GM18858 (cell line): ENCODE measurements around the gene RNF150.

Experiments used
- ATAC-seq: cut with Tn5 transposase; IDR thresholded peaks from one replicate; pipeline ENCODE4 v1.9.1; 2021; ENCODE audit not compliant: unreplicated experiment

RNF150 gene

DNA sequence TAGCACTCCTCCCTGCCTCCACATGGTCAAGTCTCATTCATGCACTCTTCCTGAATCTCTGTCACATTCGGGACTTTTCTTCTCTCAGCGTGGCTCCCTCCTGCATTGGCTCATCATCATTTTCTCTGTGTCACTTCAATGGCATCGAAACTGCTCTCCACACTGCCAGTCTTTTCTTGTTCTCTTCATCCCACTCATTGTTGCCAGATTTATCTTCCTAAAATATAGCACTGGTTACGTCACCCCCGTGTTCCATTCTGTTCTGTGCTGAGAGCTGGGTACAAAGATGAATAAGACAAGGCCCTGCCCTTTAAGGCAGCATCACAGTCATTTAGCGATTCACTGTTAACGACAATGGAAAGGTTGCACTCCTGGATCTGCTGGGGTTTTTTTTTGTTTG, 202.7 kb downstream of the RNF150 start:
- ATAC-seq, result no peak

DNA sequence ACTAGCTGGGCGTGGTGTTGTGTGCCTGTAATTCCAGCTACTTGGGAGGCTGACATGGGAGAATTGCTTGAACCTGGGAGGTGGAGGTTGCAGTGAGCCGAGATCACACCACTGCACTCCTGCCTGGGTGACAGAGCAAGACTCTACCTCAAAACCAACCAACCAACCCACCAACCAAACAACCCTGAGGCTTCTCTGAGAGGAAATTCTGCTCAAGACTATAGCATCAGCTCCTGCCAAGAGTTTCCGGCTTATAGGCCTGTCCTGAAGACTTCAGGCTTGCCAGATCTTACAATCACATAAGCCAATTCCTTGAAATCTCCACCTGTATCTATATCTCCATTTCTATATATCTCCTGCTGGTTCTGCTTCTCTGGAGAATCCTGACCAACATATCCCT, 203.3 kb downstream of the RNF150 start:
- no peak for ATAC-seq

DNA sequence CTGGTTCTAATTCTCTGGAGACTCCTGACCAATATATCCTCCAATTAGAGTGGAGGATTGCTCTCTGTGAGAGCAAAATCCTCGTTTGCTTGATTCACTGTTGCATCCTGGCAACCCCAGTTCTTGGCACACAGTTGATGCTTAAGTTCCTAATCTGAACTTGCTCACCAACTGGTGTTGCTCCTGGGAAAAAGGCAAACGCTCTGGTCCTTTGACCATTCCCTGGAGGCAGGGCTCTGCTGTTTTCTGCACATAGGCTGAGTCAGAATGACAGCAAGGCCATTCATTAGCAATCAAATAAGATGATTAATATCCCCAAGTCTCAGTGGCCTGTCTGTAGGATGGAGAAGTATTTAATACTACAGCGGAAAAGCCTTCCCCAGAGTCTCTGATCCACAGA, 204.4 kb downstream of the RNF150 start:
- ATAC-seq, result no peak

DNA sequence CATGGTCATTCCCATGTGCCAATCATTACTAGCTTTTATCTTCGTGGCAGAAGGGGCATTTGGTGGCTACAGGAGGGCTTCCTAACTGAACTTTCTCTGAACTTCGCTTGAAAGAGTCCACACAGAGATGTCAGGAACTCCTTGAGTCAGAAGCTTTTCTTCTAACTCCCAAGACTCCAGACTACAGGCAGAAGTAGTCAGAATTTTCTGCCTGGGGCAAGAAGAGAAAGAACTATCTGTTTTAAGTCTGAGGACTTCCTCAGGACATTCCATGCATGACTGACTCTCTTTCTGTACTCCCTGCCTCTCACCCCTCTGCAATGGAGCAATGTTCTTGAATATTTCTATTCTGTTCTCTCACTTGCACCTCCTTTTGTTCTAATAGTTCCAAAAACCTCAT, 206.6 kb downstream of the RNF150 start:
- no peak for ATAC-seq

DNA sequence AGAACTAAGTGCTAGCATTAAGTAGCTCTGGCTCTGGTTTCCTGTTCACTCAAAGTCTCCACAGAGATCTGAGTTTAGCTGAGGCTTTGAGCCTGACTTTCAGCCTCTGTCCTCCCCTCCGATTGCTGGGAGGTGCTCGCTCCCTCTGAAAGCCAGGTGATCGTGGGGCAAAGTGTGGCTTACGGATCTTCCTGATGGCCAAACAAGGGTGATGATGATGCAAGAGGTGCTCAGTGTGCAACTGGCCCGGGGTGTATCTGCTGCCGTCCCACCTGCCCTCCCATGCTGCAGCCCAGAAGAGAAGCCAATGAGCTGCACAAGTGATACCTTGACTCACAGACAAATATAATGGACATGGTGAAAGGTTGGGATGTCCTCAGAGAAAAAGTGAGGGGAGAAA, 207.9 kb downstream of the RNF150 start:
- ATAC-seq, result no peak

DNA sequence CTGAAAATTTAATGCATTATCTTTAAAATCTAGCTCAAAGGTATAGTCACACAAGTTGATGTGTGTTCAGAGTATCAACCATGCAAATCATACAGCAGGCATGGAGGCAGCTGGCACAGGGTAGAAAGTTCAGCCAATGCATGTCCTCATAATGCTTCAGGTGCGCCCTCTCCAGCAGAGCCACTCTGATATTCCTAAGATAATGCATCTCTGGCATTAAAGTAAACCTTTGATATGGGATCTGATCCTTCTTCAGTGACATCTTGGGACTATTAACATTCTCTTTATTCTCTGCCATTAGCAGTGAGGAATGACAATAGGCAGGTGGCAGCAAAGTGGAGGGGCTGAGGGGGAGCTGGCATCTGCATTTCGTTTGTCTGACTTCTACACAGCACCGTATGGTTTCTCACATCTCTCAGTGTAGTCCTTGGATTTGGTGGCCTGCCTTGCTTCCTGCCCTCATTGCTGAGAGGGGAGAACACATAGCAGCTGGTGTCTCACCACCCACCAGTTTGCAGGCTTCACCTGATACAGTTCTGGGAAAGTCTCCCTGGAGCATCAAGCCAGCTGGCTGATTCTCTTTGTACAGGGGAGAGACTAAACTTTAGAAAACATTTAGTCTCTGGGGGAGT, 208.4 kb downstream of the RNF150 start:
- no peak for ATAC-seq

DNA sequence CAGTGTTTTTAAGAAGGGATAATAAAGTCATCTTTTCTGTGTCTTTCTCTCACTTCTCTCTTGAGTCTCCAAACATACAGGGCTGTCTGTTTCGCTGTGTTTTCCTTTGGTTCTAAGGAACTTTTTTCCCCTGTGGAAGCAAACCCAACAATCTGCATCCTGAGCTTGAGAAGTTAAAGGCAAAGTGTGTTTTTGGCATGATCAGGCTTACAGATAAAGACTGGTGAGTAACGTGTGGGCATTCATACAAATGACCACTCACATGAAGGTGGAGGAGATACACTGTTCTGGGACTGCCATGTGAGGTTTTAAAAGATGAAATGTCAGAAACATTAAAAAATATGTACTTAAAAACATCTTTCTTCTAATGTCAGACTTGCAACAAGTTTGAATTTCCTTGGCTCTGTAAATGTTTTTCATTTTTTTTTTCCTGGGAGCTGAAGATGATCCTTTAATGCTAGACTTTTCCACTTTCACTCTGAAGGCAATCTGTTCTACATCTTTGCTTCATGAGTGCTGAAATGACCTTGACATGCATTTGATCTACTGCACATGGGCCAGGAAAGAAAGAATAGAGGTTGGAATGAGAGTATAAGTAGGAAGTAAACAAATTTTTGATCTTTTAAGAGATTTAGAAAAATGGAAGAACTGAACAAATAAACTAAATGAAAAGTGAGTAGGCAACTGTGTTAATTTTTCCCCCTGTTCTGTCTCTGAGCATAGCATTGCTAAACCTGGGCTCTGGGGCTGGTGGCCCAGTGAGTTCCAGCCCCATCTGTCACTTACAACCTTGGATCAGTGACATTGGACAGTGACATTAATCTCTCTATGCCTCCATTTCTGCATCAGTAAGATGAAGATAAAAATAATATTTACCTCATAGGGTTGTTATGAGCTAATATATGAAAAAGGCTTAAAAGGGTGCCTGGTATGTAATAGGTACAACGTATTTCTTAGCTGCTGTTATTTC, 226.0 kb downstream of the RNF150 start:
- no peak for ATAC-seq

DNA sequence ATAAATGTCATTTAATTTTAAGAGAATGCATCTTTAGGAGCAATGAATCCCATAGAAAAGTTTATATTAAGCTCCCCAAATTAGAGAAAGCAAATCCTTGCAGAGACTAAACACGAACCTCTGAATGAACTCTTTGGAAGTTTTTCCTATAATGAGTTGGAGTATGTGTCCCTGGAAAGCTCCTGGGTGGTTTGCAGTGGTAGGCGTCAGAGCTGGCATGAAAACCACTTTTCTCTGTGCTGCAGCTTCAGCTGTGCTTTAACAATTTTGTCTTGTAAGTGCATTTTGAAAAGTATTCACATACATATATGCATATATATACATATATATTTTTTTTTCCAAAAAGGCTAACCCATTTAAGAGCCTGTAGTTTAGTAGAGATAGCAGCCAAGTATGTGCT, 228.4 kb downstream of the RNF150 start:
- ATAC-seq, result no peak

DNA sequence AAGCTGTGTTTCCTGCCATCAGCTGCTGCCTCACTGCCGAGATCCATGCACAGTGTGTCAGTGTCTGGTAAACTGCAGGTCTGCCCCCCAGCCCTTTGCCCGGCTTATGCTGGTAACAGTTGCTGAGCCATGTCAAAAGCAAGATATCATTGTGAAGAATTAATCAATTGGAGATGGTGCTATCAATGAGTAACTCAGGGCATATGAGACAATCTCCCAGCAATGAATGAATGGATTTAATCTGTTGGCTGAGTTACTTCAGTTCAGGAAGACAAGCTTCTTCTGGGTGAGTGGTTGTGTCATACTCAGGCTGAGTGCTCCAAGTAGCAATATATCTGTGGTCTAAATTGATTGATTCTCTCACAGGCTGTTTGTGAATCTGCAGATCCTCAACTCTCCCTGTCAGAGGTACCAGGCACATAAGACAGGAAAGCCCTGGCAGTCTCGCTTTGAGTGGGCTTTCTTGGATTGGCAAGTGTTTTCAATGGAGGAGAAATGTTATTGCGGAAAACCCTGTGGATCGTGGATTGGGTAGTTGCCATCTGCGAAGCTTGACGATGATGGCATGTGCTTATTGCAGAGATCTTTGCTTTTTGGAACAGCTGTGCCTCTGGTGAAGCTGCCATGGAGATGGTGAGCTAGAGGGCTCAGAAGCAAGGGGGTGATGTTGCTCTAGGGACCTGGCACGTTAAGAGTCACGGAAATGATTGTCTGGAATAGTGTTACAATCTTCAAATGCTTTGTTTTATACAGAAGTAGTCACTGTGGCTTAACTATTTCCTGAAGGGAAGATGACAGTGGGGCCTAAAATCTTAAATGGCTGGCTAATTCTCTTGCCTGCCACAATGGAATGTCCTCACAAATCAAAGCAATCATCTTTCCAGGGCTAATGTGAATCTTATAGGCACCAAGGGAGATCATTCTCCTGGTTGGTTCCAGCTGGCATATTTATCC, 229.5 kb downstream of the RNF150 start:
- no peak for ATAC-seq

DNA sequence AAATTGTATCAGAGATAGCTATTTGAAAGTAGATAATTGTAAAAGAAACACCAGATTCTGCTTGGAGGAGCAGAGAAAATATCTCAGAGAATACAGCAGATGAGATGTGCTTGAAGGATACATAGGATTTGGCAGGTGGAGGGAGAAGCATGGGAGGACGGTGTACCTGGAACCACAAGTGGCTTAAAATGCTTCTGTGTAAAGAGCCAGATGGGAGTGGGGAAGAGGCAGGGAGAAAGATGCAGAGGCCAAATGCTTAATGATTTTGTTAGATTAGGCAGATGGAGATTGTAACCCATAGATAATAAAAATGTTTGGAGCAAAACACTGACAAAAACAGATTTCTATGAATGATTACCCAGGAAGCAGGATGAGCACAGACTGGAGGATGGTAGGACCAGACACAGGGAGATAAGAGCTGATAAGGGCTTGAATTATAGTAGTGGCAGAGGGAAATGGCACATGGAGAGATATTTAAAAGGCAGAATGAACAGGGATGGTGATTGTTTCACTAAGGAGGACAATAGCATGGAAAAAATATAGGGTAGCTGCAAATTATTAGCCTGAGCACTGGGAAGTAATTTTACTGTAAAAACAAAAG, 231.4 kb downstream of the RNF150 start:
- no peak for ATAC-seq

DNA sequence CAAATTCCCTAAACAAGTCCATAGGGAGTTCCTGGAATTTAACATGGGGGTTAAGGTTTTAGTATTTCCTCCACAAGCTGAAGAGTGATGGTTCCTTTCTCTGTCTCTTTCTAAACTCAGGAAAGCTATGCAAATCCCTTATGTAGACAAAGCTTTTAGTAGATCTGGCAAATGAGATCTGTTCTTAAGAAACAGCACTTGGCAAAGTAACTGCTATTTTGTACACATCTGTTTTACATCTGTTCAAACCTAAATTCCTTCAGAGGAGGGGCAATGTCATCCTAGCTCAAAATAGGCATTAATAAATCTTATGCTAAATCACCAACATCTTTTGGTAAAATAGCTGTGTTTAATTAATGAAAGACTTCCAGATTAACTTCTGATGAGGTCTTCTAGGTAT, 239.3 kb downstream of the RNF150 start:
- no peak for ATAC-seq

DNA sequence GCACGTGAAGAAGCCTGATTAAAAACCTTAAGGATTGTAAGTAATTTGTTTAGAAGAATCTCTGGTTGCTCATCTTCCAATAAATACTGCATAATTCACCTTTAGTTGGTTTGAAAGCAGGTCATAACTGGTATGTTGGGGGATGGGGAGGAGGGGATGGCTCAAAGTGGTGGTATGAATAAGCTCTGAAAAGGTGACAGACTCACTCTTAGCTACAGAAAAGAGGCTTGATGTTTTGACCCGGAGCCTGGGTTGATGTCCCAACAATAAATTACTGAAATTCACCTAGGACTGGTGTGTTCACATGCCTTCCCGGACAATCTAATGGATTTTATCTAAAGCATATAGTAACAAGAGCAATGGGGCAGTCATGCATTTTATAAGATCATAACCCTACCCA, 245.2 kb downstream of the RNF150 start:
- no peak for ATAC-seq

DNA sequence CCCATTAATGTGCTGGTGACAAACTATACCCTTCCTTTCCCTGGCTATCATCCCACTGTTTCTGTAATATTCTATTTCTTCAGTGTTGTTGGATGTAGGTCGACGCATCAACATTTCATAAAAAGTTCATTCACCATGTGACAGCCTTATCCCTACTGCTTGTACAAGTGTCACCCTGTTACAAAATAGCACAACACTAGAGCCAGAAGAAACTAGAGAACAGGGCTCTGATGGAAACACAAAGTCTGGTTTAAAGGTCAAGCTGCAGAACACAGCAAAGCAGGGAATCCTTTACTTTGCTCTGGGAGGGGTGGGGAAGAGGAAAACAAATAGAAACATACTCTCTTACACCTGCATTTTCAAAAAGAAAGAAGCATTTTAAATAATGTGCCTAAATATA, 245.8 kb downstream of the RNF150 start:
- no peak for ATAC-seq

DNA sequence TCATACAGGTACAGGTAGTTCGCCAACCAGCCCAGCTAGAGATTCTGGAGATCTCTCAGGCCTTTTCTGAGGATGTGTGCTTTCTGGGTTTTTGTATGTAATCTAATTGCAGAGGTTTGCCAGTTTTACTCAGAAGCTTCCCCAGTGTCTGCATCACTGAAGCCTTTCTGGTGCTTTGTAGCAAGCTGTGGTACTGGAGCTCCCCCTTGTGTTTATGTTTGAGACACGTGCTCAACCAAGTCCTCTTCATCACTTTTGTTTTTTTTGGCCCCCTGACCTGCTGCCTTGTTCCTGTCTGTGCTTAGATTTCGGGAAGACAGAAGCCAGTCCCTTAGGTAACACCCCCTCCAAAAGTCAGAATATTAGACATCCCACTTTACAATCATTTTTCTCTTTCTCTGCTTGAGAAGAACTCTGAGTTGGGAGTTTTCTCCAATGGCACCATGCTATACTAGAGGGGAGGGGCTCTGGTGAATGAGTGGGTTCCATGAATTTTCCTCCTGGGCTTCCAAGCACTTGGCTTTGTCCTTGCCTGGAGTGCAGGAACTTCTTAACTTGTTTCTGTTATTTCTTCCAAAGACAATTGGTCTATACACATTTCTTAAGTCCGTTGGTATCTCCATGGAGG, 248.7 kb downstream of the RNF150 start:
- peak; percentile 93 for ATAC-seq

DNA sequence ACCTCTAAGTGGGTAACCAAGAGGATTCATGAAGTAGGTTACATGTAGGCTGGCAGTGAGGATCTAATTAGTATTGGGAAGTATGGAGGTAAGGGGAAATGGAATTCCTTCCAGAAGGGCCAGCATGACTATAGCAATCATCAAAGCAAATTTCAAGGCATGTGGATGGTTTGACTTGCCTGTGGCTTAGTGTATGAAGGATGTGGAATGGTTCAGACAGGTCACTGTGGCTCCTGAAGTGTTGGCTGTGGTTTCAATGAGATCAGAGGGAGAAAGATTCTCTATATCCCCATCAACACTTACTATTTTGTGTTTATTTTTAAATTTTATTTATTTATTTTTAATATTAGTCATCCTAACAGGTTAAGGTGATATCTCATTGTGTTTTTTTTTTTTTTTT, 255.5 kb downstream of the RNF150 start:
- no peak for ATAC-seq

DNA sequence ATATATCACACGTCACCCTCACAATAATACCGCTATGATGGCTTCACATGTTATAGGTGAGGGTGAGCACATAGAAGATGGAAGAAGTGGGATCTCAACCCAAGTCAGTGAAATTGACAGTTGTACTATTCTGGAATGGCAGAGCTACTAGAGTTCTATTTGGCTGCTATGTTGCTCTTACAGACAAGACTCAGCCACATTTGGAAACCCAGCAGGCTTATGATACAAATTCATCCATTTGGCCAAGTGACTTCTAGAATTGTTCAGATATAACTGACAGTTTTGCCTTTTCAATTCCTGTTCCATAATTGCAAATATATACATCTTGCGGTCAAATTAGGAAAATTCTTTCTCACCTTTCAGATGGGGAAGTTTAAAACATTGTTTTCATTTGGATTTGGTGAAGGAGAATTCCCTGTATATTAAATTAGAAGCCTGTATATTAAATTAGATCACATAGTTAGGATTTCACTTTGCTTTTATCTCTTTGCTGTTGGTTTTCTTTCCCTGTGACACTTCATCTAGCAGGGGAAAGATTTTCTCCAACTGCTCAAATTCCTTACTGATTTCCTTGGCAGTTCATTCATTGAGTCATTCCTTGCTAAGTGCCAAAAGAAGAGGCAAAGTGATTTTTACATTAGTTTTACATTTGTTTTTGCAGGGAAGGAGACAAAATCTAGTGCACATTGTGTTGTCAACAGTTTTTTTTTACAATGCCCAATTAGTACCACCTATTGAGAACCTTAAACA, 256.5 kb downstream of the RNF150 start:
- no peak for ATAC-seq

DNA sequence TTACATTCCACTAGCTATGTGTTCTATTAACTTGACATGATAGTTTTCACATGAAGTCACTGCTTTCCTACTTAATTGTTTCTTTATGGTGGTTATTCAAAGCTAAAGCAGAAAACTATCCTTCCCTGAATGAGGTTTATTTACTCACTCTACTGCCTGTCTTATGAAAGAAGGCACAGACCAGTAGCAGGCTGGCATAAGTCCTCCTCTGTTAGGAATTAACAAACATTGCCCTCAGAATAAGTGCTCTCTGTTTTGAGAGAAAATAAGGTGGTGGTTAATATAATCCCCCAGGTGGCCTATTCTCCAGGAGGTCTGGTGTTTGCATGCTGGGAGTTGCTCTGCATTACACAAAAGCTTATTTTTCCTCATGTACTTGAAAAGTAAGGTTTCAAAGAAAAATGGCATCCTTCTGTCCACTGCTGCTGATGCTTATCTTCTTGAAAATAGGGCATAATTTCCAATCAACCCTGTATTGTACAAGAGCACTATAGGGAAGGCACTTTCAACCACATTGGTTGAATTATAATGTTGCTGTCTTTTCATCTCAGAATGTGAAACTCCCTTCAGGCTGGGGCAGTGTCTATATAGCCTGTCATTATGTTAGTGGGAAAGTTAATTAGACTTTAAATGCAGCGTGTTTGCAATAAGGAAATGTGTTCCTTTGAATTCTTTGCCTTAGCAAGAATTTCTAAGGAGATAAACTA, 257.4 kb downstream of the RNF150 start:
- ATAC-seq, result no peak

DNA sequence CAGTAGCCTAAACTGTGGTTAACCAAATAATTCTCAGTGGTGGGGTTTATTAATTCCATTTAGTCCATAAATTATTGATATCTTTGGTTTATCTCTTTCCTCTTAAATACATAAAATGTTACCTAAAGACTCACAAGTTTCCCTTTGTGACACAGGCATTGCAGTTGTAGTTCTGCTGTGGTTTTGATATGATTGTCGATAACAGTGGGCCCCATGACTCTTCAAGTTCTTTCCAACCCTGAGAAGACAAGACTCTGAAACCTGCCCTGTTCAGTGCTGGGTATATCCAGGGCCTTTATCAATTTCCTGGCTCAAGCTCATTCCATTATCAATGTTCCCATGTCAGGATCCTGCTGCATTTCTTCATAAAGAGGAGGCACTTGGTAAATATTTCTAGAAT, 259.2 kb downstream of the RNF150 start:
- no peak for ATAC-seq

DNA sequence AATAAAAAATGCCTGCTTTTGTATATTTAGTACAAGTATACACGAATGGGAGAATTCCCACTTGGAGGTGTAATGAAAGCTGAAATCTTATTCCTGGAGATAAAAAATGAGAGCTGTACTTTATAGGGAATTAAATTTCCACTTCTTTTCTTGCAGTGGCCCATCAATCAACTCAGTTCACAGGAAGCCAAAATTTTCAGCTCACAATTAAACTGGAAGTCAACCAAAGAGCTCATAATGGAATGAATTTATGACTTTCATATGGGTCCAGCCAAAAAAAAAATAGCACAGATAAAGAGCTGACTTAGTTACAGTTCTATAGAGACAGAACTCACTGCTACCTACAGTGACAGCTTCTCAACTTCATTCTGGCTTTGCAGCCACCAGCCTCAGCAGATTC, 261.9 kb downstream of the RNF150 start:
- ATAC-seq, result no peak
